ENCODE measurements around the gene TAL2.

TAL2 gene

GRCh38 chr9:105658351-105658750 lies 3.9 kb upstream of the TAL2 start:
- H3K4me1 Mint-ChIP-seq (ENCODE audit: low read depth) = peaks cover 13% of the 10 kb centered on the region
- no peak overlapping the region for H3K27ac Mint-ChIP-seq
- no peak overlapping the region for H3K4me3 Mint-ChIP-seq
- H3K36me3 Mint-ChIP-seq (ENCODE audit: low read depth) = no peaks in the 10 kb centered on the region
- no peaks in the 10 kb centered on the region for H3K9me3 Mint-ChIP-seq
- intact Hi-C loops (cut with micrococcal nuclease) = no loop called here
- H3K27me3 Mint-ChIP-seq = peaks cover 34% of the 10 kb centered on the region

- no peak overlapping the region for H3K27ac Mint-ChIP-seq
- H3K27me3 Mint-ChIP-seq = peaks cover 17% of the 10 kb centered on the region
- intact Hi-C loops (cut with micrococcal nuclease) = no loop called here
- H3K9me3 Mint-ChIP-seq = no peaks in the 10 kb centered on the region
- no peak overlapping the region for H3K4me3 Mint-ChIP-seq
- no peaks in the 10 kb centered on the region for H3K36me3 Mint-ChIP-seq (ENCODE audit: low read depth)
- H3K4me1 Mint-ChIP-seq (ENCODE audit: low read depth) = peaks cover 10% of the 10 kb centered on the region
Observed at GRCh38 chr9:105661011-105661410, 1.2 kb upstream of the TAL2 start.

- no peak overlapping the region for H3K4me3 Mint-ChIP-seq
- no peaks in the 10 kb centered on the region for H3K36me3 Mint-ChIP-seq (ENCODE audit: low read depth)
- peaks cover 1% of the 10 kb centered on the region for H3K27me3 Mint-ChIP-seq
- no peak overlapping the region for H3K27ac Mint-ChIP-seq
- H3K9me3 Mint-ChIP-seq = no peaks in the 10 kb centered on the region
- H3K4me1 Mint-ChIP-seq (ENCODE audit: low read depth) = no peaks in the 10 kb centered on the region
- intact Hi-C loops (cut with micrococcal nuclease) = no loop called here
Observed at GRCh38 chr9:105663914-105664313, 1.7 kb downstream of the TAL2 start.

GRCh38 chr9:105667867-105668266 lies 5.6 kb downstream of the TAL2 start:
- peaks cover 1% of the 10 kb centered on the region for H3K27me3 Mint-ChIP-seq
- intact Hi-C loops (cut with micrococcal nuclease) = no loop called here

GRCh38 chr9:105670315-105670714 lies 8.1 kb downstream of the TAL2 start:
- no peaks in the 10 kb centered on the region for H3K36me3 Mint-ChIP-seq (ENCODE audit: low read depth)
- H3K4me1 Mint-ChIP-seq (ENCODE audit: low read depth) = peaks cover 15% of the 10 kb centered on the region
- H3K27me3 Mint-ChIP-seq = peaks cover 1% of the 10 kb centered on the region
- H3K4me3 Mint-ChIP-seq = no peak overlapping the region
- intact Hi-C loops (cut with micrococcal nuclease) = no loop called here
- no peak overlapping the region for H3K27ac Mint-ChIP-seq
- no peaks in the 10 kb centered on the region for H3K9me3 Mint-ChIP-seq

More at GRCh38 chr9:105667867-105668266, 5.6 kb downstream of the TAL2 start:
- Mint-ChIP-seq H3K36me3 (ENCODE audit: low read depth) (no peaks in the 10 kb centered on the region), H3K9me3 (no peaks in the 10 kb centered on the region), H3K4me1 (ENCODE audit: low read depth) (peaks cover 6% of the 10 kb centered on the region), H3K27ac (no peak overlapping the region), H3K4me3 (no peak overlapping the region)

GRCh38 chr9:105670775-105671174 lies 8.5 kb downstream of the TAL2 start:
- no peaks in the 10 kb centered on the region for H3K9me3 Mint-ChIP-seq
- H3K27ac Mint-ChIP-seq = no peak overlapping the region
- no peaks in the 10 kb centered on the region for H3K36me3 Mint-ChIP-seq (ENCODE audit: low read depth)
- peaks cover 15% of the 10 kb centered on the region for H3K4me1 Mint-ChIP-seq (ENCODE audit: low read depth)
- intact Hi-C loops (cut with micrococcal nuclease) = no loop called here
- peaks cover 1% of the 10 kb centered on the region for H3K27me3 Mint-ChIP-seq
- H3K4me3 Mint-ChIP-seq = no peak overlapping the region

GRCh38 chr9:105672711-105673234 lies 10.5 kb downstream of the TAL2 start:
- Mint-ChIP-seq H3K27me3 (no peaks in the 10 kb centered on the region), H3K9me3 (no peaks in the 10 kb centered on the region)
- intact Hi-C loops (cut with micrococcal nuclease) = no loop called here

GRCh38 chr9:105673850-105674387 lies 11.7 kb downstream of the TAL2 start:
- H3K36me3 Mint-ChIP-seq (ENCODE audit: low read depth) = no peaks in the 10 kb centered on the region
- H3K4me3 Mint-ChIP-seq = no peak overlapping the region
- no peaks in the 10 kb centered on the region for H3K27me3 Mint-ChIP-seq
- H3K27ac Mint-ChIP-seq = no peak overlapping the region
- peaks cover 15% of the 10 kb centered on the region for H3K4me1 Mint-ChIP-seq (ENCODE audit: low read depth)
- intact Hi-C loops (cut with micrococcal nuclease) = no loop called here
- no peaks in the 10 kb centered on the region for H3K9me3 Mint-ChIP-seq

More at GRCh38 chr9:105672711-105673234, 10.5 kb downstream of the TAL2 start:
- peaks cover 15% of the 10 kb centered on the region for H3K4me1 Mint-ChIP-seq (ENCODE audit: low read depth)
- no peak overlapping the region for H3K27ac Mint-ChIP-seq
- no peaks in the 10 kb centered on the region for H3K36me3 Mint-ChIP-seq (ENCODE audit: low read depth)
- no peak overlapping the region for H3K4me3 Mint-ChIP-seq

- intact Hi-C loops (cut with micrococcal nuclease) = no loop called here
- Mint-ChIP-seq H3K36me3 (ENCODE audit: low read depth) (no peaks in the 10 kb centered on the region), H3K4me3 (no peak overlapping the region), H3K27me3 (no peaks in the 10 kb centered on the region), H3K4me1 (ENCODE audit: low read depth) (peaks cover 15% of the 10 kb centered on the region), H3K27ac (no peak overlapping the region), H3K9me3 (no peaks in the 10 kb centered on the region)
Observed at GRCh38 chr9:105676351-105676923, 14.2 kb downstream of the TAL2 start.

- no peak overlapping the region for H3K27ac Mint-ChIP-seq
- H3K4me1 Mint-ChIP-seq (ENCODE audit: low read depth) = peaks cover 7% of the 10 kb centered on the region
- no peaks in the 10 kb centered on the region for H3K36me3 Mint-ChIP-seq (ENCODE audit: low read depth)
- no peaks in the 10 kb centered on the region for H3K27me3 Mint-ChIP-seq
- H3K4me3 Mint-ChIP-seq = no peak overlapping the region
- intact Hi-C loops (cut with micrococcal nuclease) = no loop called here
- H3K9me3 Mint-ChIP-seq = no peaks in the 10 kb centered on the region
Observed at GRCh38 chr9:105678163-105678562, 15.9 kb downstream of the TAL2 start.

- intact Hi-C loops (cut with micrococcal nuclease) = no loop called here
- Mint-ChIP-seq H3K9me3 (no peaks in the 10 kb centered on the region), H3K4me3 (no peak overlapping the region), H3K4me1 (ENCODE audit: low read depth) (peaks cover 4% of the 10 kb centered on the region), H3K36me3 (ENCODE audit: low read depth) (no peaks in the 10 kb centered on the region), H3K27me3 (no peaks in the 10 kb centered on the region), H3K27ac (no peak overlapping the region)
Observed at GRCh38 chr9:105678781-105679180, 16.5 kb downstream of the TAL2 start.

GRCh38 chr9:105679257-105680022 lies 17.2 kb downstream of the TAL2 start:
- intact Hi-C loops (cut with micrococcal nuclease) = no loop called here
- Mint-ChIP-seq H3K36me3 (ENCODE audit: low read depth) (no peaks in the 10 kb centered on the region), H3K27ac (no peak overlapping the region), H3K9me3 (no peaks in the 10 kb centered on the region), H3K4me1 (ENCODE audit: low read depth) (no peaks in the 10 kb centered on the region), H3K4me3 (no peak overlapping the region), H3K27me3 (no peaks in the 10 kb centered on the region)

GRCh38 chr9:105681313-105681712 lies 19.1 kb downstream of the TAL2 start:
- Mint-ChIP-seq H3K36me3 (ENCODE audit: low read depth) (no peaks in the 10 kb centered on the region), H3K27me3 (no peaks in the 10 kb centered on the region), H3K4me1 (ENCODE audit: low read depth) (no peaks in the 10 kb centered on the region), H3K27ac (no peak overlapping the region), H3K4me3 (no peak overlapping the region), H3K9me3 (no peaks in the 10 kb centered on the region)
- intact Hi-C loops (cut with micrococcal nuclease) = no loop called here

GRCh38 chr9:105681724-105682123 lies 19.5 kb downstream of the TAL2 start:
- intact Hi-C loops (cut with micrococcal nuclease) = no loop called here
- Mint-ChIP-seq H3K27me3 (no peaks in the 10 kb centered on the region), H3K9me3 (no peaks in the 10 kb centered on the region), H3K36me3 (ENCODE audit: low read depth) (no peaks in the 10 kb centered on the region), H3K4me1 (ENCODE audit: low read depth) (no peaks in the 10 kb centered on the region), H3K27ac (no peak overlapping the region), H3K4me3 (no peak overlapping the region)

Measured in dendritic cell treated with granulocyte-macrophage colony-stimulating factor and Interleukin-4, amounts not matched to agents 40 ng/mL and 50 ng/mL, for 4 days (primary cell).